Left ventricle myocardium inferior (tissue), 1 donor: Measurements from ENCODE around the gene HUS1. TPM values are rescaled to one million over a fixed set of nuclear protein-coding genes. Genes with fewer than 3 reads are reported as not detected.

Experiments
- DNase-seq: peaks from one replicate; pipeline ENCODE4 v3.0.0-alpha.2; 2020
- H3K27ac ChIP-seq: fragments of 200-600 bp; replicated peaks from 2 replicates; pipeline ENCODE4 v1.8.0; 2021
- H3K27me3 ChIP-seq: fragments of 200-600 bp; 2 replicates; pipeline ENCODE4 v1.8.0; 2021; ENCODE audit warnings: low read depth
- H3K36me3 ChIP-seq: fragments of 200-600 bp; 2 replicates; pipeline ENCODE4 v1.8.0; 2021
- H3K4me1 ChIP-seq: fragments of 200-600 bp; 2 replicates; pipeline ENCODE4 v1.8.0; 2021
- H3K4me3 ChIP-seq: fragments of 200-600 bp; 2 replicates; pipeline ENCODE4 v1.8.0; 2021; ENCODE audit warnings: mild to moderate bottlenecking, moderate library complexity
- H3K9me3 ChIP-seq: fragments of 200-600 bp; replicated peaks from 2 replicates; pipeline ENCODE4 v1.8.0; 2021
- intact Hi-C: fragments of 100-400 bp; cut with micrococcal nuclease; formaldehyde crosslinking; loops from one replicate; pipeline ENCODE4 v1.11.0; 2022
- total RNA-seq: library from RNA; stranded (reverse); fragmentation: NEBNext Ultra II Directional; extraction: Animal tissue kit (Norgen Biotek cat#: 25700); gene quantifications from one replicate; pipeline ENCODE4 v1.2.1, GENCODE V29; 2021
- TF ChIP-seq, protein P1 (sequence below): fragments of 200-600 bp; IDR thresholded peaks from 2 replicates; pipeline ENCODE4 v1.8.0; 2021; ENCODE audit warnings: antibody characterized with exemption, mild to moderate bottlenecking, borderline replicate concordance
- donor health status: DM: no; HTN: yes; CAD: no; lungs with severe emphysema.

Gene HUS1
- total RNA-seq, 1 donor from 2014 or later, result 26.4 TPM

DNA sequence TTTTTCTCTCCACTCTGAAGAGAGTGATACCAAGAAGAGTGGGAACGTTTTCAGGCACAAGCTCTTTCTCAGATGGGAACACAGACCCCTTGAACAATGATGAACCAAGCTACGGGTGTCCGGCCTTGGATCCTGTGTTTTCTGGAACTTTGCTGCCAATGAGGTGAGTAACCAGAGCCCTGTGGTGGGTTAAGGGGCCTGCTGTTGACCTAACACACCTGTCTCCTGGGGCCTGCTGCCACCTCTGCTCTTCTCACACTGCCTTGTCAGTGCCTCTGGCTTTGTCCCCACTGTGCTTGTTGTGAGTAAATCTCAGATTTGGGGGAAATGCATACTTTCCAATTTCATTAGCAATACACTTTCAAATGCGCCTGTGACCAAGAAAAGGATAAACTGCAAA is 29.7 kb downstream of the HUS1 start:
- Histone ChIP-seq H3K27ac (peak overlapping the region; percentile 93), H3K4me1 (peaks cover 64% of the 10 kb centered on the region), H3K9me3 (no peaks in the 10 kb centered on the region), H3K36me3 (peaks cover 11% of the 10 kb centered on the region), H3K4me3 (no peak overlapping the region), H3K27me3 (no peaks in the 10 kb centered on the region)
- no peak for DNase-seq
- TF ChIP-seq, protein P1, sequence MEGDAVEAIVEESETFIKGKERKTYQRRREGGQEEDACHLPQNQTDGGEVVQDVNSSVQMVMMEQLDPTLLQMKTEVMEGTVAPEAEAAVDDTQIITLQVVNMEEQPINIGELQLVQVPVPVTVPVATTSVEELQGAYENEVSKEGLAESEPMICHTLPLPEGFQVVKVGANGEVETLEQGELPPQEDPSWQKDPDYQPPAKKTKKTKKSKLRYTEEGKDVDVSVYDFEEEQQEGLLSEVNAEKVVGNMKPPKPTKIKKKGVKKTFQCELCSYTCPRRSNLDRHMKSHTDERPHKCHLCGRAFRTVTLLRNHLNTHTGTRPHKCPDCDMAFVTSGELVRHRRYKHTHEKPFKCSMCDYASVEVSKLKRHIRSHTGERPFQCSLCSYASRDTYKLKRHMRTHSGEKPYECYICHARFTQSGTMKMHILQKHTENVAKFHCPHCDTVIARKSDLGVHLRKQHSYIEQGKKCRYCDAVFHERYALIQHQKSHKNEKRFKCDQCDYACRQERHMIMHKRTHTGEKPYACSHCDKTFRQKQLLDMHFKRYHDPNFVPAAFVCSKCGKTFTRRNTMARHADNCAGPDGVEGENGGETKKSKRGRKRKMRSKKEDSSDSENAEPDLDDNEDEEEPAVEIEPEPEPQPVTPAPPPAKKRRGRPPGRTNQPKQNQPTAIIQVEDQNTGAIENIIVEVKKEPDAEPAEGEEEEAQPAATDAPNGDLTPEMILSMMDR, result no peak
- intact Hi-C loops, result no loop called here

DNA sequence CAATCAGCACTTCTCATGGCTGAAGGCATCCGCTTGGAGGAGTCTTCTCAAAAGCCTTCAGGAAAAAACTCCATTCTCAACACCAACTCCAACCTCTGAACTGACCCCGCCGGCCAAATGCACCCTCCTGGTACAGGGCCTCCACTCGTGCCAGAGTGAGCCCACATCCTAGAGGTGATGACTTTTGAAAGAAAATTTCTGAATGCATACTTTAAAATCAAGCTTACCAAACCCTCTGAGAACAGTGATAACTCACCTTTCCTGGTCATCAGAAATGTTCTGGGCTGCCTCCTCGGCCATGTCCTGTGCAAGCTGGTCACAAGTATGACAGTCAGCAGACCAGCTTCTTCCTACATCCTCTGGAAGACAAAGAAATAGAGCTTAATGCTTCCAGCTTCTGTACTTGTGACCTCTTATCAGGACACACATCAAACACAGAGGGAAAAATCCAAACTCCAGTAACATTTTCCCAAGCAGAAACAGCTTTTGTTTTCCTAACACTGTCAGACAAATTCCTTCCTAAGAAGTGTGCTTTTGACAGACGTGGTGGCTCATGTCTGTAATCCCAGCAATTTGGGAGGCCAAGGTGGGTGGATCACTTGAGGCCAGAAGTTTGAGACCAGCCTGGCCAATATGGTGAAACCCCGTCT is 31.1 kb downstream of the HUS1 start, which contains the start of gene PKD1L1:
Gene PKD1L1 (minus strand): TSS at position 326 of the 650 bp plus-strand sequence. CDS start 26 bp downstream, at position 300.
- H3K27me3 ChIP-seq, result no peaks in the 10 kb centered on the region
- intact Hi-C loops, result no loop called here
- H3K4me3 ChIP-seq, result peak within 1 kb of the TSS; percentile 49
- DNase-seq, result no peak
- no peaks in the 10 kb centered on the region for H3K36me3 ChIP-seq
- TF ChIP-seq, protein P1, result no peak
- H3K9me3 ChIP-seq, result no peaks in the 10 kb centered on the region
- peak within 1 kb of the TSS; percentile 93 for H3K27ac ChIP-seq
- peaks cover 71% of the 10 kb centered on the region for H3K4me1 ChIP-seq

DNA sequence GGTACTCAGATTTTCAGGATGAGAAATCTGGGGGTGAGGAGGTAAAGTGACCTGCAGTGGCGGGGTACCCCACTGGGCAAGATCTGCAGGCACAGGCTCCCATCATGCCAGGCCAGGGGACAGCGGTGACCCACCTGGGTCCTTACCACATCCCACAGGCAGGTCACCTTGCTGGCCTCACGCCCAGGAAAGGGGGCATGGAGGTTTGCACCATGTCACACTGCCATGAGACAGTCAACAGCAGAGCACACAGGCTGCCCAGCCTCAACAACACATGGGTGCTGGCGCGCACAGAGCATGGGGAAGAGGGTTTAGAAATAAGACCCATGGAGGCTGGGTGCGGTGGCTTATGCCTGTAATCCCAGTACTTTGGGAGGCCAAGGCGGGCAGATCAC is 32.1 kb downstream of the HUS1 start:
- Histone ChIP-seq H3K4me1 (peaks cover 75% of the 10 kb centered on the region), H3K27ac (peak overlapping the region; percentile 93), H3K27me3 (no peaks in the 10 kb centered on the region), H3K4me3 (peak overlapping the region; percentile 49), H3K36me3 (no peaks in the 10 kb centered on the region), H3K9me3 (no peaks in the 10 kb centered on the region)
- TF ChIP-seq, protein P1, result no peak
- DNase-seq, result no peak
- intact Hi-C loops, result no loop called here

DNA sequence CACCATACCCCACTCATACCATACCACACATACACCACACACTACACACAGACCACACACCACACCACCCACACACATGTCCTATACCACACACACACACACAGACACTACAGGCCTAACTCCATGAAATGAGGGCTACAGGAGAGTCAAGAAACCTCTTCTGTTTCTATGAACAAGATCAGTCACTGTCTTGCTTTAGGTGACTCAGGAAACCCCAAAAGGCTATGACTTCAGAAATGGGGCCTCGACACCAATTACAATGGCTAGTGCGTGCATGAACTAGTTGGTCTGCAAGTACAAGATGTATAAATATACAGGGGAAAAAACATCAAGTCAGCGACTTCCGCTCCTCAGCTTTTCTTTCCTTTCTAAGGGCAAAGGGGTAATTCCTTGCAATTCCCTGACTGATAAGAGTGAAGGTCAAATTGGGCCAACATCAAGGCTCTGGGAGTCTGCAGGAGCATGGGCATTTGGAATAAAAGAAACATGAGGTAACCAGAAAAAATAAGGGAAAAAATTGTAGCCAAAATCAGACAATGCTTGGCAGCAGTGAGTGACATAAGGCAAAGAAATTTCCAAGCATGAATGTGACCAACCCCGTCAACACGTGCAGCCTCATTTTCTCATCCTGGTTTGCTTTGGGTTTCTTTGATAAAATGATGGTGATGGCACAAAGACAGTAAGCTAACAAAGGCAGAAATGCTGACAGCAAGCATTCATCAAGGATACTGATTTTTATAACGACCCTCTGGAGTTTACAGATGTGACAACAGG is 32.6 kb downstream of the HUS1 start:
- H3K36me3 ChIP-seq, result no peaks in the 10 kb centered on the region
- H3K4me3 ChIP-seq, result peak overlapping the region; percentile 49
- TF ChIP-seq, protein P1, result no peak
- no peaks in the 10 kb centered on the region for H3K9me3 ChIP-seq
- peaks cover 81% of the 10 kb centered on the region for H3K4me1 ChIP-seq
- no peaks in the 10 kb centered on the region for H3K27me3 ChIP-seq
- DNase-seq, result no peak
- intact Hi-C loops, result no loop called here
- H3K27ac ChIP-seq, result peak overlapping the region; percentile 93

DNA sequence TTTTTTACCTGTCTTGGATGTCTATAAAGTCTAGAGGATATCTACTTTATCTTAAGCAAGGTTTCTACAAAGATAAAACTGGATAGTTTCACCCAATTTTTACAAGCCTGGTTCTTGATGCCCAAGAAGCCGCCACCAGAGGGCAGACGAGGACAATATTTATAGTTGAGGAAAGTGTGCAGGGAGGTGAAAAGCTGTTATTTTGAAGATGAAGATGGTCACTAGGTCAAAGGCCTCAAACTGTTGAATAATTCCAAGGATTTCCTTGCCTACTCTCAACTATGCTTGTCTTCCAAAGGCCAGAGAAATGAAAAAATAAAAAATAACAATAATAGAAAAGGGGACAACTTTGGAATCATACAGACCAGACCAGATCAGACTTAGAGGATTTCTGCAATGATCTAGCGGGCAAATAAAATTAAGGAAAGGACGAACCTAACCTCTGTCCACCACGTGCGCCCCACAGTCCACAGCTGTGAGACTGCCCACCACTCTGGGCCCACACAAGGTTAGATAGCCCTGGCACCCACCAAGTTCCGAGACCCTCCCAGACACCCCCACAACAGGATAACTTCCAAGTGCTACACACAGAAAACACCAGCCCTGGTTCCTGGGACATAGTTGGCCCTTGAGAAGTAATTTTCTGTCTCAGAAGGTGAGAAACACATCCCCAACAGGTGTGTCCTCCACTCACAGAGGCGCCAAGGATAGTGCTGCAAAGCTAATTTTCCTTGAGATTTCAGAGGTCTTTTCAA is 34.0 kb downstream of the HUS1 start:
- Histone ChIP-seq H3K4me1 (peaks cover 86% of the 10 kb centered on the region), H3K36me3 (no peaks in the 10 kb centered on the region), H3K27ac (peak overlapping the region; percentile 93), H3K27me3 (no peaks in the 10 kb centered on the region), H3K9me3 (no peaks in the 10 kb centered on the region), H3K4me3 (no peak overlapping the region)
- intact Hi-C loops, result no loop called here
- TF ChIP-seq, protein P1, result peak; percentile 85
- peak; percentile 77 for DNase-seq
